HG02840 (cell line): Measurements from ENCODE around the gene ASTE1.
"Not testable (repeated sequence)": the region's sequence is repeated elsewhere in the genome, so short reads cannot be mapped to it uniquely, and the experiment has no call there.

Experiments
- ATAC-seq: cut with Tn5 transposase; IDR thresholded peaks from one replicate; pipeline ENCODE4 v1.9.1; 2021; ENCODE audit warnings: mild to moderate bottlenecking, moderate library complexity, moderate number of reproducible peaks; ENCODE audit not compliant: unreplicated experiment, low FRiP score

Gene ASTE1, protein sequence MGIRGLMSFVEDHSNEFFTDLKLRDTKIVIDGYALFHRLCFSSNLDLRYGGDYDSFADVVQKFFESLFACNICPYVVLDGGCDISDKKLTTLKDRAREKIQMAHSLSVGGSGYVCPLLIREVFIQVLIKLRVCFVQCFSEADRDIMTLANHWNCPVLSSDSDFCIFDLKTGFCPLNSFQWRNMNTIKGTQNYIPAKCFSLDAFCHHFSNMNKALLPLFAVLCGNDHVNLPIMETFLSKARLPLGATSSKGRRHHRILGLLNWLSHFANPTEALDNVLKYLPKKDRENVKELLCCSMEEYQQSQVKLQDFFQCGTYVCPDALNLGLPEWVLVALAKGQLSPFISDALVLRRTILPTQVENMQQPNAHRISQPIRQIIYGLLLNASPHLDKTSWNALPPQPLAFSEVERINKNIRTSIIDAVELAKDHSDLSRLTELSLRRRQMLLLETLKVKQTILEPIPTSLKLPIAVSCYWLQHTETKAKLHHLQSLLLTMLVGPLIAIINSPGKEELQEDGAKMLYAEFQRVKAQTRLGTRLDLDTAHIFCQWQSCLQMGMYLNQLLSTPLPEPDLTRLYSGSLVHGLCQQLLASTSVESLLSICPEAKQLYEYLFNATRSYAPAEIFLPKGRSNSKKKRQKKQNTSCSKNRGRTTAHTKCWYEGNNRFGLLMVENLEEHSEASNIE

GRCh38 chr3:131026321-131027151 is at the start of gene ASTE1, which contains the start of gene NEK11:
ASTE1 (minus strand) TSS chr3:131026825; CDS start chr3:131025306, 1,519 bp downstream.
NEK11 (plus strand) TSS chr3:131026877; CDS start chr3:131029709, 2,832 bp downstream.
- ATAC-seq: peak; percentile 98

DNA sequence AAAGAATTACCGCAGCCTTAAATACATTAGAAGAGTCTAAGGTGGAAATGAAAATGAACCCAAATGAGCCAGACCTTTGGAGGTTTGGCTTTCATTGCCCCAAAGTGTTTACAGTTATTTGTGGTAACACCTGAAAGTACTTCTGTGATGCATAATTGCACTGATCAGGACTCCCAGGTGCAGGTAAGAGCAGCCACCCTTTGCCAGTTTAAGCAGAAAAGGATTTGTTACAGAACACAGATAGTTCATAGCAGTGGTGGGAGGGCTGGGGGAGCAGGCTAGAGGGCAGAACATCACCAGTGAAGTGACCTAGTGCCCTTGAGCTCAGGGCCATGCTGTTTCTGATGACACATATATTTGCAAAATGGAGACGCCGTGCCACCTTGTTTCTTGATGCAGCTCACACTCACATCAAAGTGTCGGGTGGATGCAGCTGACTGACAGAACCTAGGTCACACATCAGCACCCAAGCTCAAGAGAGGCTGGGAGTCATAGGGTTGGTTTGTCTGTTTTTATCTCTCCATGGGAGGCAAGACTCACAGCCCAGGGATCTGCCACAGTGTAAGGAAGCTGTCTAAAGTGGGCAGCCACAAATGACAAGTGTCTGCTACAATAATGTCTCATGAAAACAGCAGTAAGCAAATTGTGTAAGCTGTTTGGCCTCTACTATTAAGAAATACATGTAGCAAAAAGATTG is 49.2 kb upstream of the ASTE1 start:
- no peak for ATAC-seq

- ATAC-seq: no peak
Measured at GRCh38 chr3:131072845-131073244, 46.2 kb upstream of the ASTE1 start.

DNA sequence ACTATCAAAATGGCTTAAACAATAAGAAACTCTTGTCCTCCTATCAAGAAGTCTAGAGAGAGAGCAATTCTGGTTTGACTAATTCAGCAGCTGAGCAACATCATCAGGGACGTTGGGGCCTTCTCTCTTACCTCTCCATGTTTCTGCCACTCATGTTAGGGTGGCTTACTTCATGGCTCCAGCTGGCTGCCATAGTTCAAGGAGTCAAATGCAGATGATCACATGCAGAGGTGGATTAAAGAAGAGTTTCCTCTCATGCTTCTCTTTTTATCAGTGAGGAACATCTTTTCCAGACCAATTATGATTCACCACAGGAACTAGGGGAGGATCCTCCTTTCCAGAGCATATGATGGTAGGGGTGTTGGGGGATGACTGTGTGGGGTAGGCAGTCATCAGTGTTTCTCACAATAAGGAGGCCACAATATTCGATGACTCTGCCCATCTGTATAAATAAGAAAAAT is 45.5 kb upstream of the ASTE1 start:
- ATAC-seq: no peak

DNA sequence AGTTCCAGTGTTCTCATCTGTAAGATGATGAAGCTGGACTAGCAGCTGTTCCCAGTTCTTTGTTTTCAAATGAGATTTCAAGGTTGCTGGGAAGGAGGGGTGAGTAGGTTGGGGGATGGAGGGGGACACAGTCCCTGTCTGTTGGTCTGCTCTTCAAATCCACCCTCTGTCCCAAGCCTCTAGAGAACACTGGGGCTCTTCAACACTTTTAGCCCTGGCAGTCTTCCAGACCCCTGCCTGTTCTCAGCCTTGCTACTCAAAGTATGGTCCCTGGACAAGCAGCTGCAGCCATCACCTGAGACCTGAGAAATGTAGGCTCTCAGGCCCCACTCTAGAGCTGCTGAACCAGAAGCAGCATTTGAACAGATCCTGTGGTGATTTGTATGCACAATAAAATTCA is 41.4 kb upstream of the ASTE1 start:
- ATAC-seq: no peak

DNA sequence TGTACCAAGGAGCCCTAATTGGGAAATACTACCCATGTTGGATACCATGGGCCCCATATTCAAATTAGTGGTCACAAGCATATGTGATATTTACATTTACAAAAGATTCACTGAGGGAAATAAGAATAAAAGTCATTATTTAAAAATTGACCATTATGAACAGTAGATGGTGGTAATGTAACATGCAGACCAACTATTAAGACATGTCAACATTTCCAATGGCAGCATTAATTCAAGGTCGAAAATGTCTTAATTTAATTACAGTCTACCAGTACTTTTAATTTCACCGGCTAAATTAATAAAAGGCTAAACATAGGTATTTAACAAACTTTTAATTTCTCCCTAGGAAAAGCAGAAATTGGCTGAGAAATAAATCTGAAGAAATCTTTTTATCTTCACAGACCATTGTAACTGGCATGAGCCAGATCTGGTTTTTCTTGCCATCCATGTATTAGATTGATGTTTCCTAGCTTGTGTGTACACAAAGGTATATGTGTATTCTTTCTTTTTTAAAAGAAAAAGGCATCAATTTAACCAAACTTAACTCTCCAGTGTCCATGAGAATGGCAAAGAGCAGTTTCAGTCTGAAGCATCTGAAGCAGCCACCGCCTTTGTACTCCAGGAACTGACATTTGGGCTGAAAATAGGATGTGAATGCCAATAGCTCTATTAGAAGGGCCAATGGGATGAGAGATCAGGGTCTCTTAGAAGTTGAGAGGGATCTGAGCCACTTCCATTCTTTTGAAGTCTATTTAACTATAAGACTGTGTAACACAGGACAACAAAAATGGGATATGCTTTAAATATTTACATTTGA is 26.6 kb upstream of the ASTE1 start:
- no peak for ATAC-seq

DNA sequence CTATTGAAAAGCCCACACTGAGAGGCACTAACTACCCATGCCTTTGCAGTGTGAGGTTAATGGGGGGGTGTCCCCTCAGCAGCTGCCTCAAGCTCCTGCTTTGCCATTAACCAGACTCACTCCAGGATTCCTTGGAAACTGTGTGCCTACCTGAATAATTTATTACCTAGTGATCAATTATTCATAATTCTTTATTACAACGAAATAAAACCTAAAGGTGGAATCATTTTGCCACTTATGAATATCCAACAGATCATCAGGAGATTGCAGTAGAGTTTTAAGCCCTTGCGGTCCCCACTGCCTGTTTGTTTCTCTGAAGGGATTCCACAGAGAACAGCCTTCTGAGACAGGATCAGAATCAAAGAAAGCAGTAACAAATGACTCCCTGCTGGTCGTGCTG is 23.4 kb upstream of the ASTE1 start:
- ATAC-seq: no peak

DNA sequence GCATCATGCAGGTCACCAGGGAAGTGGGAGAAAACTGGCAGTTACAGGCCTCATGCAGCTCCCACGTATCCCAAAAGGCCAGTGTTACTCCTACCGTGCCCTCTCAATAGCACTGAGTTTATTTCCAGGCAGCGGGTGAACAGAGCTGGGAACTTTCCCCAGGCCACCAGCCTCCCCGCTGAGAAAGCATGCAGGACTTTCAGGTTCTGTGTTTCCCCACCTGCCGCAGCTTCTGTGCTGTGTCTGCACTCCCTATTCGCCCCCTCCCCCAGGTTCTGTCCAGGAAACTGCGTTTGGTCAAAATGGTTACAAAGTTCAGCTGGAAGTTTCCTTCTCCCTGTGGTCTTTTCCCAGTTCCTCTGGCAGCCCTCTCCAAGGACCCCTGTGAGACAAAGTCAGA is 21.4 kb upstream of the ASTE1 start:
- no peak for ATAC-seq

DNA sequence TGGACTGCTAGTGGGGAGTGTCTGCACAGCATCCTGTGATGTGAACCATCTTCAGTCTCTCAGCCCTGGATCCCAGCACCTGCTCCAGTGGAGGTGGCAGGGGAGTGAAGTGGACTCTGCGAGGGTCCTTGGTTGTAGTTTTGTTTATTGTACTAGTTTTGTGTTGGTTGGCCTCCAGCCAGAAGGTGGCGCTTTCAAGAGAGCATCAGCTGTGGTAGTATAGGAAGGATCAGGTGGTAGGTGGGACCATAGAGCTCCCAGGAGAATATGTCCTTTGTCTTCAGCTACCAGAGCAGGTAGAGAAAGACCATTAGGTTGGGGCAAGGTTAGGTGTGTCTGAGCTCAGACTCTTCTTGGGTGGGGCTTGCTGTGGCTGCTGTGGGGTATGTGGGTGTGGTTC is 21.0 kb upstream of the ASTE1 start:
- ATAC-seq: no peak

DNA sequence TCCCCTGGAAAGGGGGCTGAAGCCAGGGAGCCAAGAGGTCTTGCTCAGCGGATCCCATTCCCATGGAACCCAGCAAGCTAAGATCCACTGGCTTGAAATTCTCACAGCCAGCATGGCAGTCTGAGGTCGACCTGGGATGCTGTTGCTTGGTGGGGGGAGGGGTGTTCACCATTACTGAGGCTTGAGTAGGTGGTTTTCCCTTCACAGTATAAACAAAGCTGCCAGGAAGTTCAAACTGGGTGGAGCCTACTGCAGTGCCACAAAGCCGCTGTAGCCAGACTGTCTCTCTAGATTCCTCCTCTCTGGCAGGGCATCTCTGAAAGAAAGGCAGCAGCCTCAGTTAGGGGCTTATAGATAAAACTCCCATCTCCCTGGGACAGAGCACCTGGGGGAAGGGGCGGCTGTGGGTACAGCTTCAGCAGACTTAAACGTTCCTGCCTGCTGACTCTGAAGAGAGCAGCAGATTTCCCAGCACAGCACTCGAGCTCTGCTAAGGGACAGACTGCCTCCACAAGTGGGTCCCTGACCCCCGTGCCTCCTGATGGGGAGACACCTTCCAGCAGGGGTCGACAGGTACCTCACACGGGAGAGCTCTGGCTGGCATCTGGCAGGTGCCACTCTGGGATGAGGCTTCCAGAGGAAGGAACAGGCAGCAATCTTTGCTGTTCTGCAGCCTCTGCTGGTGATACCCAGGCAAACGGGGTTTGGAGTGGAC is 15.8 kb upstream of the ASTE1 start:
- not testable (repeated sequence) for ATAC-seq

- ATAC-seq: no peak
Measured at GRCh38 chr3:131038326-131038725, 11.7 kb upstream of the ASTE1 start.

DNA sequence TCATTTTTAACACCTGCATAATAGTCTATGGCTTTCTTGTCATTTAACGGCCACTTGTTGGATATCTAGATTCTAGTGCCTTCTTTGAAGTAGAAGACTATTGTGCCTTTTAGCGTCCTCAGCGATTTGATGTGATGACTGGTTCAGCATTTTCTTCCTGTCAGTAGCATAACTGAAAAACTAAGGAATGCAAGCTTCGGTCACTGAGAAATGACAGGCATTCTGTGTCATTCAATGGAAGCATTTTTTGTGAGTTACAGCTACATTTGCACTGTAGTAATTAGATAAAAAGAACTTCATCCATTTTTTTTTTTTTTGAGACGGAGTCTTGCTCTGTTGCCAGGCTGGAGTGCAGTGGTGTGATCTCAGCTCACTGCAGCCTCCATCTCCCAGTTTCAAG is 10.4 kb upstream of the ASTE1 start:
- no peak for ATAC-seq

GRCh38 chr3:131036200-131036816 is 9.7 kb upstream of the ASTE1 start:
- no peak for ATAC-seq

DNA sequence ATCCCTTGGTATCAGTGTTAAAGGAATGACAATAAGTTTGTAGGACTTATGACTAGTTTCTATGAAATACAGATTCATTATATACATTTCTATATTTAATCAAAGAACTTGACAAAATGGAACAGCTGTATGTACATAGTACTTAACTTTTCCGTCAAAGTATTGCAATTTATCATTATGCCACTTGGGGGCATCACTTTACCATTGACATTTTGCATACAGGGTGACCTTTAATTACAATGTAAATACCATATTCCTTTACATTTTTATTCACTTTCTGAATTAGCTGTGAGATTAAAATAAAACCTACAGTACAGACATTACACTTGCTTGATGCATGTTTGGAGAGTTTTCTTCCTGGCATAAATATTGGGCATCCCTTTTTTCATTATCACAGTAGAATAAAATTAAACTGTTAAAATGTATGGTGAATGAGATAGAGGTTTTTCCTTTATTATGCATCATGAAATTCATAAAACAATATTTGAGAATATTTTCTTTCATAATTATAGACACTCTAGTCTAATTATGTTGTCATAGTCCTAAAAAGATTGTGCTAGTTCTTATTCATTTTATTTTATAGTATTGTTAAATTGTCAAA is 7.0 kb upstream of the ASTE1 start:
- no peak for ATAC-seq

GRCh38 chr3:131031660-131032059 is 5.0 kb upstream of the ASTE1 start:
- no peak for ATAC-seq

- ATAC-seq: no peak
Measured at GRCh38 chr3:131028844-131029243, 2.2 kb upstream of the ASTE1 start.

DNA sequence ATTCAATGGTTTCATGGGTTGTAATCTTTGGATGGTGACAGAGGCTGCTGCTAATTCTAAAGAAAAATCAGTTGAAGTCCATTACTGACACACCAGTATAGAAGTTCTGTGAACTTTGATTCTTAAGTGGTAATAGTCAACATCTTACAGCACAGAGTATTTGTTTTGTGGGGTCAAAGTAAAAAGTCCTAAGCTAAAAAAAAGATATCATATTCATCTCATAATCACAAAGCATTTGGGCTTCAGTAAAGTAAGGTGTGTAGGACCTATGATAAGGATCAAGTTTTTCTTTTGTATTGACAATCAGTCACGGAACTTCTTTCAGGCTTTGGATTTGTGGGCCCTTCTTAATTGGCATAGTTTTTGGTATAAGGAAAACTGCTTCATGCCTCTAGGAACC is 1.1 kb downstream of the ASTE1 start:
- no peak for ATAC-seq

DNA sequence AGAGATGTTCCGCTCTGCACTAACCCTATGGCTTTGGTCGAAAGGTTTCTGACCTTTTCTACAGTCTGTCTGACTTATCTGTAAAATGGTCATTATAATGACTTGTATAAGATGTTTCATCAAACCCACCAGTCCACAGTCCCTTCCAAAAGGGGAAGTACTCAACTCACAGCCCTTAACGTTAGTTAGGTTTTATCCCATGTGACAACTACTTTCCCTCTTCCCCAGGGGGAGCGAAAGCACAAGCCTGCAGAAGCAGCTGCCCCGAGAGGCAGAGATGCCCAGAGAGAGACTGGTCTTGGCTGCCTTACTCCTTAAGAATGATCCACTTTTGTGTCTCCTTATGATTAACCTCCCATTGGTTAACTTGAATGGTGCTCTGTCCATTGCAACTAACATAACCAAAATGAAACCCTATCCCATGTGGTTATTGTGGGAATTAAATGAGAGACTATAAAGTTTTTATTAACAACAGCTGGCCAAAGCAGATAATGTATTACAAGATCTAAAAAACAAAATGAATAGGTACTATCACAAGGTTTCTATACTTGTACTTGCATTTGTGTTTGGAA is 6.4 kb downstream of the ASTE1 start:
- no peak for ATAC-seq
